HuH-7.5 (cell line): ENCODE data around the gene C2orf78.
A peak's percentile ranks its signal among the peaks of the same experiment; 100 is the strongest.
"Not testable (repeated sequence)": the region's sequence is repeated elsewhere in the genome, so short reads cannot be mapped to it uniquely, and the experiment has no call there.

Experiments
- DNase-seq: peaks from one replicate; pipeline ENCODE4 v3.0.0; 2011; ENCODE audit warnings: low spot score

Gene C2orf78

GRCh38 chr2:73779467-73780236 is 4.3 kb upstream of the C2orf78 start, which contains the start of gene DUSP11:
TSS of gene DUSP11 (minus strand) at chr2:73780103. CDS start at chr2:73779974, 129 bp downstream.
- DNase-seq: peak; percentile 83

DNA sequence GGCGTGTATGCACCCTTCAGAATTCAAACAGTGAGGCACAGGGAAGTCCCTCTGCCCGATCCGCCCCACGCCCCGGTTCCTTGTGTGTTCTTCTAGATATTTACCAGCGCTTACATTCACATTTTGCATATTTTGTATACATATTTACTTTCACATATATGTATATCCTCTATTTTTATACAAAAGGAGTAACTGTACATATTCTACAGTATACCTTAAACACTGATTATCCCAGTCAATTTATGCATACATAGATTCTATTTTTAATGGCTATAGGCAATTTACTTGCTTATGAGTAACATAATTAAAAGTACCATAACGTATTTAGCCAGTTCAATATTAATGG is 3.8 kb upstream of the C2orf78 start:
- no peak for DNase-seq

GRCh38 chr2:73783402-73783801 is 581 bp upstream of the C2orf78 start:
- not testable (repeated sequence) for DNase-seq

- DNase-seq: no peak
Measured at GRCh38 chr2:73811878-73812277, 27.9 kb downstream of the C2orf78 start.

DNA sequence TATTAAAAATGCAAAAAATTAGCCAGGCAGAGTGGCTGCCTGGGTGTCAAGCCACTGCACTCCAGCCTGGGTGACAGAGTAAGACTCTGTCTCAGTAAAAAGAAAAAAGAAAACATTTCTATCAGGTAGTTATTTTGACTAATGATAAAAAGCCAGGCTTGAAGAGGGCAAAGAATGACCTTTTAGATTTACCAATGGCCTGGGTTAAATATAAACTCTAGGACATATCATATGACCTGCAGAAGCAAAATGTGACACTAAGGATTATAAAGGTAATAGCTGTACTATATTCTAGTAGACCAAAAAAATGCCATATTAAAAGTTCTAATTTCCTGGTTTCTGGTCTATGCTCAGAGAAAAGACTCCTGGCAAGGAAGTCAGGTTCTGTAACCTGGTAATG is 28.7 kb downstream of the C2orf78 start:
- no peak for DNase-seq

GRCh38 chr2:73818296-73818695 is 34.3 kb downstream of the C2orf78 start:
- no peak for DNase-seq

DNA sequence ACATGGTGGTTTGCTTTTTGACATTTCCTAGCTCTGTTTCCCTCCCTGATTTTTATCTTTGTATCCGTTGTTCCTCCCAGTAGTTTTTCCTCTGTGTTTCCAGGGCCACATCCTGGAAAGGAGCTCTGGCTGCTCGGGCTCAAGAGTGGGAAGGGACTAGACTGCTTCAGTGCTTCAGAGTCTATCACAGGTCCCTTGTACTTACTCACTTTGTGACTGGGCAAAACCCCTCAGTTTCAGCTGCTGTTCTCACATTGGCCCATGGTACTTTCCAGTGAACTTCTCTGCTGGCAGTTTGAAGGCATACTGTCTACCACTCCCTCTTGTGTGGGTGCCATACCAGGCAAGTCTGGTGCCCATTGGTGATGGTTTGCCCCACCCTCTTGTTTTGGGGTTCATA is 37.2 kb downstream of the C2orf78 start:
- DNase-seq: no peak

- no peak for DNase-seq
Measured at GRCh38 chr2:73821669-73822068, 37.7 kb downstream of the C2orf78 start.

- DNase-seq: no peak
Measured at GRCh38 chr2:73822276-73822675, 38.3 kb downstream of the C2orf78 start.

GRCh38 chr2:73822991-73823390 is 39.0 kb downstream of the C2orf78 start:
- no peak for DNase-seq

DNA sequence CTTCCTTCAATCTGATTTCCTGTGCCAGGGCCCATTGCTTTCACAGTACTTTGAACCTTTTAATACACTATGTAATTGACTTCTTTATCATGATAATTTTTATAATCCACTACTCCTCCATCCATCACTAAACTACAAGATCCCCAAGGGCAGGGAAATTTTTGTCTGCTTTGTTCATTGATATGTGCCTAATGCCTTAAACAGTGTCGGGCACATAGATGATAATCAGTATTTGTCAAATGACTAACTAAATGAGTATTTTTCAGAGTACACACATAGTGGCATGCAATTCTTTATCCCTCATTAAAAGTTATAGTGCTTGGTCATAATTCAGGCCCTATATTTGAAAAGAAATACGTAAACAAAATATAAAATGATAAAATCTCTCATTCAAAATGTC is 39.4 kb downstream of the C2orf78 start:
- DNase-seq: no peak

DNA sequence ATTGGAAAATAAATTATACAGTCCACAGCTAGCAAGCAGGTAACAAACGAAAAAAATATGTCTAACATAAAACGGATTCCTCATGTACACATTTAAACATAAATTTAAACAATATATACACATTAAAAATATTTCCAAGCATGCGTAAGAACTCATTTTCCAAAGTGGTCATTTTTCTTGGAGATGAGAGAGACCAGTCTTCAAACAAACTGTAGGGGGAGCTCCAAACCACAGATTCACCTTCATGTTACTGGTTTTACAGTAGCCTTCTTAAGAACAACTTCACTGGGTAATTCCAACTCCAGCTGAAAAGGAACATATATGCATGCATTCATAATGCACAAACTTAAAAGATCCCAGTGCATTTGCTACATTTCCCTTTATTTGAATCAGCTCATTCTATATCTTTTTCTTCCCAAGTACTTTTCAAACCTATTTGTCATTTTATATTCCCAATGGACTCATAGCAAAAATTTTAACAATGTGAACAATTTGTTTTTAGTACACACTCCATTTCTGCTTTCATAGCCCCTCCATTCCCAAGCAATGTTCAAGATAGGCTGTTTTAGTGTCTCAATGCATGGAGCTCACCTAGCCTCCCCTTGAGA is 40.0 kb downstream of the C2orf78 start:
- peak; percentile 43 for DNase-seq

DNA sequence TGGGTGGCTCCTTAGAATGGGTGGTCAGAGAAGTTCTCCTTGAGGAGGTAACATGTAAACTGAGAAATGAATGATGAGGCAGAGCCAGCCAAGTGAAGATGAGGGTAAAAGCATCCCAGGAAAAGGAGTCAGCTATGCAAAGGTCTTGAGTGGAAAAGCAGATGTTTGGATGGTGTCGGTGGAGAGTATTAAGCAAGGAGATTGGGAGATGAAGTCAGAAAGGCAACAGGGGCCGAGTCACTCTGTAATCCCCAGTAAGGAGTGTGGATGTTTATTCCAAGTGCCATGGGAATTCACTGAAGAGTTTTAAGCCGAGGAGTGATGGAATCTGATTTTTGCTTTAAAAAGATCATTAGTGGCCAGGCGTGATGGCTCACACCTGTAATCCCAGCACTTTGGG is 41.4 kb downstream of the C2orf78 start:
- DNase-seq: no peak

- no peak for DNase-seq
Measured at GRCh38 chr2:73827018-73827417, 43.0 kb downstream of the C2orf78 start.

GRCh38 chr2:73827660-73828388 is 43.8 kb downstream of the C2orf78 start:
- no peak for DNase-seq

- no peak for DNase-seq
Measured at GRCh38 chr2:73828389-73828817, 44.4 kb downstream of the C2orf78 start.

- DNase-seq: peak; percentile 91
Measured at GRCh38 chr2:73828818-73829570, 45.0 kb downstream of the C2orf78 start, which contains the start of gene STAMBP. TSS of gene STAMBP (plus strand) at chr2:73828961. CDS start at chr2:73830857, 1,896 bp downstream.

DNA sequence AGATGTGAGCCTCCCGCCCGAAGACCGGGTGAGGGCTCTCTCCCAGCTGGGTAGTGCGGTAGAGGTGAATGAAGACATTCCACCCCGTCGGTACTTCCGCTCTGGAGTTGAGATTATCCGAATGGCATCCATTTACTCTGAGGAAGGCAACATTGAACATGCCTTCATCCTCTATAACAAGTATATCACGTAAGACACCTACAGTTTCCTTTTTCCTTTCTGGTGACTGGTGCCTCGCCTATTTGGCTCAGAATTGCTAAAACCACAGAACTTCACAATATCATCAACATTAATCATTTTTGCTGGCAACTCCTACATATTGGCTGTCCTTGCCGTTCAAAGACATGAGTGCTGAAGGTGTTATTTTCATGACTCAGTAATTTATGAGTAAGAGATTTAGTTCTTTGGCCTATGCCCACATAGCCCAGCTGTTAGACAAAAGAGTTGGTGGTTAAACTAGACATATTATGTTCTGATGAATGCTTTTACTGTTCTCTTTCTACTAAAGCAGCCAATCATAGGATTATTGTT is 47.0 kb downstream of the C2orf78 start:
- DNase-seq: no peak

DNA sequence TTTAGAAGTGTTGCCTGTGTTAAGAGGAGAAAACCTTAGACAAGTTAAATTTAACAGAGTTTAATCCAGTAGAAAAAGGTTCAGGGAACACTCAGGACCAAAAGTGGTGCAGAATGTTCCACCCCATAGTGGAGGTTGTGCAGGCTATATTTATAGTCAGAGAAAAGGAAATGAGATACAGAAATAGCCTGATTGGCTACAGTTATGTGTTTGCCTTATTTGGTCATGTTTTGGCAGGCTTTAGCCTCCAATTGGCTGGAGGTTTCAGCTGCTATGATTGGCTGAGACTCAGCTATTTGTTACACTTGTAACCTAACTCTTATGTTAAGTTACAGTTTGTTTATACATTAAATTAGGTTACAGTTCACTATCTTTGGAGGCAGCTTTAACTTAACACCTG is 48.9 kb downstream of the C2orf78 start:
- DNase-seq: no peak

DNA sequence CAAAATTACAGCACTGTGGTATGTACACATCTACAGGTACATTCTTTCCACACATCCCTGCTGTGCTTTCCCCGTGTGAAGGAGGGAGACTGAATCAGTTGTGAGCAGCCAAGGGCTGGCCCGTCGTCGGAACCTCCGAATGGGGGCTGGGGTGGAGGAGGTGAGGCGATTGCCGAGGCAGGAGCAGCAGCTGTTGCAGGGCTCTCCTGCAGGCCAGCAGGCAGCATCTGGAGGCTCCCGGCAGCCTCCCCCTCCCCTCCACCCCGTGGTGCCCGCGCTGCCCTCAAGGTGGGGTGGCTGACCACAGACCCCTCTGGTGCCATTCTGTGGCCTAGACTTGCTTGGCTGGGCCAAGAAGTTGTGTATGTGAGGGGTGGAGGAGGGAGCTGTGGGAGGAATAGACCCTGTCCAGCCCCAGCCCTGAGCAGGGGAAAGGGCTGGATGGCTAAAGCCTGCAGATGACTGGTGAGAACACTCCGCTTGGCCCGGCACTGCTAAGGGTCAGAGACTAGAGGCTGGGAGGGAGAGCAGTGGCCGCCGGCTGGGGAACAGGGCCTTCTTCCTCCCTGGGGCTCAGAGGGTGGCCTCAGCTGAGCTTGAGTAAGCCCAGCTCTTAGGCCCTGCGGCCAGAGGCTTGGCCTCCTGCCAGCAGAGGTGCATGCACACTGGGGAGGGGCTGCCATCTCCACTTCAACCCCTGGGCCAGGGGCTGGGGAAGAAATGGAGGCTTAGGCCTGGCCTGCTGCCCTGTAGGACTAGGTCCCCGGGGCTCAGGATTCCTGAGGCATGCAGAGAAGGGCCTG is 52.4 kb downstream of the C2orf78 start:
- DNase-seq: no peak
